Upper lobe of left lung (tissue), 6 donors: ENCODE data around the gene C1orf146. TPM values are rescaled to one million over a fixed set of nuclear protein-coding genes. Genes with fewer than 3 reads are reported as not detected.

Experiments
- ATAC-seq, 2 donors: fragments of 200-7000 bp; cut with Tn5 transposase; one replicate each; pipeline ENCODE4 v1.9.1; 2022; ENCODE audit warnings: mild to moderate bottlenecking in 2 of 2, moderate library complexity in 2 of 2; ENCODE audit not compliant: low FRiP score in 2 of 2
- DNase-seq, 2 donors: peaks; one replicate each; pipeline ENCODE4 v3.0.0-alpha.2; 2019 to 2020
- H3K27ac ChIP-seq, 4 donors: fragments of 200-600 bp; sonication (generic); one replicate each; pipeline ENCODE4 v1.5.1; 2016 to 2019
- H3K27me3 ChIP-seq, 4 donors: fragments of 200-600 bp; sonication (generic); one replicate each; pipeline ENCODE4 v1.5.1; 2017 to 2019
- H3K36me3 ChIP-seq, 4 donors: fragments of 200-600 bp; sonication (generic); one replicate each; pipeline ENCODE4 v1.5.1; 2016 to 2019
- H3K4me1 ChIP-seq, 4 donors: fragments of 200-600 bp; sonication (generic); one replicate each; pipeline ENCODE4 v1.5.1; 2018 to 2019
- H3K4me3 ChIP-seq, 4 donors: fragments of 200-600 bp; sonication (generic); one replicate each; pipeline ENCODE4 v1.5.1; 2017 to 2019; ENCODE audit warnings: mild to moderate bottlenecking in 2 of 4, moderate library complexity in 1 of 4
- H3K9me3 ChIP-seq, 4 donors: fragments of 200-600 bp; sonication (generic); one replicate each; pipeline ENCODE4 v1.5.1; 2018 to 2019
- EP300 ChIP-seq, 4 donors: sonication (generic); formaldehyde crosslinking; IDR thresholded peaks; one replicate each; pipeline ENCODE4 v1.5.1; 2017; ENCODE audit warnings: antibody characterized with exemption in 4 of 4, control low read depth in 2 of 4
- POLR2A ChIP-seq, 4 donors: fragments of 450-650 bp; IDR thresholded peaks; one replicate each; pipeline ENCODE4 v1.5.1; 2016 to 2017; ENCODE audit warnings: antibody characterized with exemption in 4 of 4, mild to moderate bottlenecking in 2 of 4
- POLR2AphosphoS5 ChIP-seq, 2 donors: sonication (generic); formaldehyde crosslinking; IDR thresholded peaks; one replicate each; pipeline ENCODE4 v1.5.1; 2017; ENCODE audit warnings: antibody characterized with exemption in 2 of 2
- WGBS, 2 donors: methylation state at CpG; one replicate each; pipeline ENCODE4 v1.1.5; 2017 to 2018; 5-methylcytosine and 5-hydroxymethylcytosine counted together
- total RNA-seq, 6 donors: library from RNA; depleted of rRNA in 4 of 6; stranded (reverse); fragments of >200 nt in 4 of 6; gene quantifications; one replicate each; pipeline versions ENCODE4 v1.1.0 to v1.2.1, GENCODE V29; 2016 to 2021
- TF ChIP-seq, protein P1 (sequence below), 6 experiments: fragments of 450-650 bp in 4 of 6; fragments of 200-600 bp in 2 of 6; sonication (generic) in 2 of 6; IDR thresholded peaks; one replicate each; pipeline ENCODE4 v1.5.1; 2016 to 2019; ENCODE audit warnings: antibody characterized with exemption in 6 of 6
- donor health status: DM: no; HTN: no; CAD: no; lungs with moderate emphysema.
- donor health status: DM: no; HTN: yes; CAD: no; lungs with severe emphysema.

Gene C1orf146
- total RNA-seq, 6 donors from 2014 or later: not detected

DNA sequence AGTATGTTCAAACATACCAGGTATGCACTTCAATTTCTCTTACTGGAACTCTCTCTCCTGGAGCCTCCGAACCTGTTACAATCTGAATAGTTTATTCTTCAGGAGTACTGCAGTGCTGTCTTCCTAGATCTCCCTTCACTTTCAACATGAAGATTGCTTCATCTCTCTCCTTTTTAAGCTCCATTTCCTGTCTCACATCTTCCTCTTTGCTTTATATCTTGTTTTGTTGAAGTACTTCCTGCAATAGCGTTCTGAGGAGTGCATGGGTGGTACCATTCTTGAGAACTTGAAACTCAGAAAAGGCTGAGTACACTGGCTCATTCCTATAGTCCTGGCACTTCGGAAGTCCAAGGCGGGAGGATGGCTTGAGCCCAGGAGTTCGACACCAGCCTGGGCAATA lies 15.7 kb upstream of the C1orf146 start:
- H3K9me3 ChIP-seq: no peaks in the 10 kb centered on the region
- WGBS, 2 donors: 46 to 69% methylated on average over 5 of the region's 5 CpGs
- TF ChIP-seq POLR2A (IDR thresholded peaks at IDR 0.05) (no peak), POLR2AphosphoS5 (IDR thresholded peaks at IDR 0.05) (no peak), EP300 (IDR thresholded peaks at IDR 0.05) (no peak)
- TF ChIP-seq, protein P1, sequence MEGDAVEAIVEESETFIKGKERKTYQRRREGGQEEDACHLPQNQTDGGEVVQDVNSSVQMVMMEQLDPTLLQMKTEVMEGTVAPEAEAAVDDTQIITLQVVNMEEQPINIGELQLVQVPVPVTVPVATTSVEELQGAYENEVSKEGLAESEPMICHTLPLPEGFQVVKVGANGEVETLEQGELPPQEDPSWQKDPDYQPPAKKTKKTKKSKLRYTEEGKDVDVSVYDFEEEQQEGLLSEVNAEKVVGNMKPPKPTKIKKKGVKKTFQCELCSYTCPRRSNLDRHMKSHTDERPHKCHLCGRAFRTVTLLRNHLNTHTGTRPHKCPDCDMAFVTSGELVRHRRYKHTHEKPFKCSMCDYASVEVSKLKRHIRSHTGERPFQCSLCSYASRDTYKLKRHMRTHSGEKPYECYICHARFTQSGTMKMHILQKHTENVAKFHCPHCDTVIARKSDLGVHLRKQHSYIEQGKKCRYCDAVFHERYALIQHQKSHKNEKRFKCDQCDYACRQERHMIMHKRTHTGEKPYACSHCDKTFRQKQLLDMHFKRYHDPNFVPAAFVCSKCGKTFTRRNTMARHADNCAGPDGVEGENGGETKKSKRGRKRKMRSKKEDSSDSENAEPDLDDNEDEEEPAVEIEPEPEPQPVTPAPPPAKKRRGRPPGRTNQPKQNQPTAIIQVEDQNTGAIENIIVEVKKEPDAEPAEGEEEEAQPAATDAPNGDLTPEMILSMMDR (IDR thresholded peaks at IDR 0.05): no peak
- H3K4me1 ChIP-seq: no peaks in the 10 kb centered on the region
- no peak overlapping the region for H3K4me3 ChIP-seq
- DNase-seq (no peak), ATAC-seq (peak in 1 of 2 donors; percentile 28)
- H3K27ac ChIP-seq: no peak overlapping the region
- H3K36me3 ChIP-seq: no peaks in the 10 kb centered on the region
- no peaks in the 10 kb centered on the region for H3K27me3 ChIP-seq

DNA sequence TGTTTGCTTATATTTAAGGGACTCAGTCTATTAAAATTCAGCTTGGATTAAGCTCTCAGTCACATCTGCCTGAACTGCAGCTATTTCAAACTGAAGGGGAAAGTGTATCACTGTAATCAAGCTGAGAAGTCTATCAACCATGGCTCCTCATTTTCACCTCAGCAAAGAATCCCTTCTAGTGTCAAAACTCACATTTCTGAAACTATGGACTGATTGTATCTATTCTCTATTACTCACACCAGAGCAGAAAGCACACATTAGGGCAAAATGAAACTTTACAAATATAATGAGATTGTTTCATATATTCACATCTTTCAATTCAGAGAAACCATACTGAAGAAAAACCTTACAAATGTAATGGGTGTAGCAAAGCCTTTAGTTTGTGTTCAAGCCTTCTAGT lies 14.6 kb upstream of the C1orf146 start:
- Histone ChIP-seq H3K9me3 (no peaks in the 10 kb centered on the region), H3K36me3 (no peaks in the 10 kb centered on the region), H3K27me3 (no peaks in the 10 kb centered on the region), H3K4me1 (no peaks in the 10 kb centered on the region), H3K27ac (no peak overlapping the region), H3K4me3 (no peak overlapping the region)
- no peak for ATAC-seq
- TF ChIP-seq POLR2AphosphoS5 (IDR thresholded peaks at IDR 0.05): no peak
- TF ChIP-seq POLR2A (IDR thresholded peaks at IDR 0.05): no peak
- TF ChIP-seq EP300 (IDR thresholded peaks at IDR 0.05): no peak
- TF ChIP-seq, protein P1 (IDR thresholded peaks at IDR 0.05): no peak
- DNase-seq: no peak

DNA sequence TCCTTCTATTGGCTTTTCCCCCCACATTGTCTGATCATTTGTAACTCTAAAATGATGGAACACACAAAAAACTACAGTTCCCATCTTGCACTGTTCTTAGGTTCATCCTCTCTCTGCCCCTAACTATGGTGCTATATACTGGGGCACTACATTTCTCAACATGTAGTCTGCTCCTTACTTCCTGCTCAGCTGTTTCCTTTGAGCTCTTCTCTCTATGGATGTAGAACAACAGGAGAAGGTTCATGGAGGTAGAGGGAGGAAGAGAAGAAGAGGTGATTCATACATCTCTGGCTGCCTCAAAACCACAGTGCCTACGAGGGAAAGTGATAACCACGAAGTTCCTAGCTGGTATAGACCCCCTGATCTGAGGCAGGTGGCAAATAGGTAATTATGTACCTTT lies 7.0 kb upstream of the C1orf146 start:
- no peak for ATAC-seq
- DNase-seq: no peak
- H3K36me3 ChIP-seq: no peaks in the 10 kb centered on the region
- no peaks in the 10 kb centered on the region for H3K9me3 ChIP-seq
- no peak overlapping the region for H3K27ac ChIP-seq
- H3K4me3 ChIP-seq: no peak overlapping the region
- H3K27me3 ChIP-seq: no peaks in the 10 kb centered on the region
- no peak for TF ChIP-seq EP300 (IDR thresholded peaks at IDR 0.05)
- no peak for TF ChIP-seq POLR2A (IDR thresholded peaks at IDR 0.05)
- TF ChIP-seq, protein P1 (IDR thresholded peaks at IDR 0.05): no peak
- no peak for TF ChIP-seq POLR2AphosphoS5 (IDR thresholded peaks at IDR 0.05)
- H3K4me1 ChIP-seq: no peaks in the 10 kb centered on the region
- 52% methylated on average over 2 of the region's 2 CpGs for WGBS, 2 donors

DNA sequence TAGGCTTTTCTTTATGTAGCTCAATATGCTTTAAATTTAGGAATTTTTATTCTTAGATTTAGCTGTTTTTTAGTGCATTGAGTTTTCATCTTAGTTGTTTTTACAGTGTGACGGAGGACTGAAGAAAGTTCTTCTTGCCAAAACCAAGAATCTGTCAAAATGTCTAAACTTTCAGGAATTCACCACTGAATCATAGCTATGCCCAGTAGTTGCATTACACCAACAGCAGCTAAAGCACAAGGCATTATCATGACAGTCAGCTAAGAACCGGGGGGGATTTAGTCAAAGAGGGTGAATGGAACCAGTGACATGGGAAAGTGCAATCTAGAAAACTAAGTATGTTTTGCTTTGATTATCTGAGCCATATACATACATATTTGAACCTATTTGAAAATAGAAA lies 6.5 kb upstream of the C1orf146 start:
- DNase-seq (no peak), ATAC-seq (no peak)
- 76 to 88% methylated on average over 2 of the region's 2 CpGs for WGBS, 2 donors
- Histone ChIP-seq H3K9me3 (no peaks in the 10 kb centered on the region), H3K4me1 (no peaks in the 10 kb centered on the region), H3K36me3 (no peaks in the 10 kb centered on the region), H3K27ac (no peak overlapping the region), H3K27me3 (no peaks in the 10 kb centered on the region), H3K4me3 (no peak overlapping the region)
- TF ChIP-seq, protein P1 (IDR thresholded peaks at IDR 0.05): no peak
- TF ChIP-seq POLR2AphosphoS5 (IDR thresholded peaks at IDR 0.05) (no peak), POLR2A (IDR thresholded peaks at IDR 0.05) (no peak), EP300 (IDR thresholded peaks at IDR 0.05) (no peak)

DNA sequence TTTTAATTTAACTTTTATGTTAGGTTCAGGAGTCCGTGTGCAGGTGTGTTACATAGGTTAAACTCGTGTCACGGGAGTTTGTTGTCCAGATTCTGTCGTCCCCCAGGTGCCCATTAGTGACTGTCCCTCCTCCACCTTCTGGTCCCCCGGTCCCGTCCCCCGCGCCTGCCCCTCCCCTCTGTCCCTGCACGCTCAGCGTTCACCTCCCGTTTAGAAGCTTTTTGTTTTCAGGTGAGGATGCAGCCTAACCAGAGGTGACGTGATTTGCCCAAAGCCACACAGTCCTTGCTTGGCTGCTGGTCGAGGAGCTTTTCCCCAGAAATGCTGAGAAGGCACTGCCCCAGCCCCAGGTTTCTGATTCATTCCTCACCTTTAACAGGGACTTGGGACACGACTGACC lies 844 bp downstream of the C1orf146 start:
- no peak overlapping the region for H3K4me3 ChIP-seq
- no peaks in the 10 kb centered on the region for H3K27me3 ChIP-seq
- WGBS, 2 donors: 85 to 88% methylated on average over 14 of the region's 14 CpGs
- H3K36me3 ChIP-seq: no peaks in the 10 kb centered on the region
- DNase-seq (peak in 1 of 2 donors; percentile 50), ATAC-seq (no peak)
- H3K27ac ChIP-seq: no peak overlapping the region
- H3K9me3 ChIP-seq: no peaks in the 10 kb centered on the region
- H3K4me1 ChIP-seq: no peaks in the 10 kb centered on the region
- TF ChIP-seq EP300 (IDR thresholded peaks at IDR 0.05) (no peak), POLR2AphosphoS5 (IDR thresholded peaks at IDR 0.05) (no peak)
